Adrenal gland (tissue), 12 donors: ENCODE results near the gene FAM76A. TPM values are rescaled to one million over a fixed set of nuclear protein-coding genes. Genes with fewer than 3 reads are reported as not detected.
"Not testable (repeated sequence)": the region's sequence is repeated elsewhere in the genome, so short reads cannot be mapped to it uniquely, and the experiment has no call there.

Experiments used
- DNase-seq, 7 donors: peaks; one replicate each; pipeline ENCODE4 v3.0.0-alpha.2; 2019 to 2020
- H3K27ac ChIP-seq, 5 donors: fragments of 200-600 bp; sonication (generic) in 4 of 5; 1 replicate in 3 of 5; 2 replicates in 2 of 5; pipeline versions ENCODE4 v1.5.1 to v1.8.0; 2016 to 2020; ENCODE audit warnings: mild to moderate bottlenecking in 1 of 5
- H3K27me3 ChIP-seq: fragments of 200-600 bp; 2 replicates; pipeline ENCODE4 v1.8.0; 2021
- H3K36me3 ChIP-seq, 2 donors: fragments of 200-600 bp; replicated peaks in 1 of 2; 1 replicate in 1 of 2; 2 replicates in 1 of 2; pipeline versions ENCODE4 v1.5.1 to v1.8.0; 2018 to 2022
- H3K4me1 ChIP-seq, 2 donors: fragments of 200-600 bp; replicated peaks in 1 of 2; 1 replicate in 1 of 2; 2 replicates in 1 of 2; pipeline versions ENCODE4 v1.5.1 to v1.8.0; 2018 to 2021
- H3K4me3 ChIP-seq, 4 donors: fragments of 200-600 bp; sonication (generic) in 3 of 4; one replicate each; pipeline ENCODE4 v1.5.1; 2016 to 2018
- H3K9me3 ChIP-seq, 3 donors: fragments of 200-600 bp; sonication (generic) in 1 of 3; replicated peaks in 1 of 3; 1 replicate in 2 of 3; 2 replicates in 1 of 3; pipeline versions ENCODE4 v1.5.1 to v1.8.0; 2016 to 2021
- CTCF ChIP-seq, 6 experiments: fragments of 450-650 bp in 4 of 6; fragments of 200-600 bp in 2 of 6; sonication (generic) in 1 of 6; IDR thresholded peaks; 1 replicate in 5 of 6; 2 replicates in 1 of 6; pipeline versions ENCODE4 v1.5.1 to v1.8.0; 2016 to 2021; ENCODE audit warnings: antibody characterized with exemption in 6 of 6, mild to moderate bottlenecking in 2 of 6, moderate library complexity in 1 of 6
- POLR2A ChIP-seq, 2 donors: fragments of 450-650 bp; IDR thresholded peaks; one replicate each; pipeline ENCODE4 v1.6.1; 2017; ENCODE audit warnings: antibody characterized with exemption in 2 of 2, mild to moderate bottlenecking in 2 of 2, moderate library complexity in 1 of 2
- WGBS, 4 donors: extraction: QIAGEN DNeasy Blood & Tissue Kit in 2 of 4; methylation state at CpG; one replicate each; pipeline versions ENCODE4 v1.1.5 to v1.1.7; 2013 to 2017; 5-methylcytosine and 5-hydroxymethylcytosine counted together
- intact Hi-C, 2 donors: fragments of 100-400 bp; cut with DNase I; formaldehyde crosslinking; loops; one replicate each; pipeline versions ENCODE4 v1.14.1 to v1.15.0; 2022 to 2023
- polyA plus RNA-seq, 3 donors: library from polyadenylated mRNA; stranded (reverse); fragments of 200-250 nt in 2 of 3; fragments of 350-450 nt in 1 of 3; fragmentation: Illumina TruSeq in 1 of 3; extraction: RNeasy Lipid Tissue Mini Kit (QIAGEN cat#74804) in 1 of 3; gene quantifications; one replicate each; pipeline ENCODE4 v1.2.3, GENCODE V29; 2013 to 2014
- total RNA-seq, 9 donors: library from RNA; depleted of rRNA in 4 of 9; stranded (reverse); fragments of >200 nt in 4 of 9; fragments of 120-200 nt in 1 of 9; fragmentation: NEBNext Ultra II Directional in 1 of 9; extraction: Animal tissue kit (Norgen Biotek cat#: 25700) in 1 of 9; gene quantifications; one replicate each; pipeline versions ENCODE4 v1.1.0 to v1.2.4, GENCODE V29; 2013 to 2023
- donor health status: healthy with polysubstance abuse.
- donor health status: Bipolar disorder and iron deficiency.
- donor health status: DM: yes; HTN: yes; CAD: no.
- donor health status: DM: no; HTN: no; CAD: no.
- donor health status: DM: no; HTN: no; CAD: no.
- donor health status: DM: yes; HTN: yes; CAD: no.

FAM76A gene
- total and polyA plus RNA-seq, 12 donors, result 2.9 to 12.4 (median 8.4) TPM

GRCh38 chr1:27806758-27807157 is 81.0 kb downstream of the FAM76A start:
- WGBS, 4 donors, result 95 to 98% (median 97%) methylated on average over 7 of the region's 7 CpGs
- H3K27me3 ChIP-seq, result no peaks in the 10 kb centered on the region
- peaks cover 0 to 39% of the 10 kb centered on the region in 2 donors for H3K36me3 ChIP-seq
- TF ChIP-seq POLR2A (IDR thresholded peaks at IDR 0.05), result no peak
- TF ChIP-seq CTCF (IDR thresholded peaks at IDR 0.05), result no peak
- no peak overlapping the region for H3K4me3 ChIP-seq
- H3K9me3 ChIP-seq, result no peaks in the 10 kb centered on the region
- DNase-seq, result no peak
- intact Hi-C loops, result no loop called here
- H3K27ac ChIP-seq, result no peak overlapping the region
- H3K4me1 ChIP-seq, result no peaks in the 10 kb centered on the region

GRCh38 chr1:27807385-27807784 is 81.6 kb downstream of the FAM76A start:
- no peak overlapping the region for H3K27ac ChIP-seq
- no peak overlapping the region for H3K4me3 ChIP-seq
- H3K4me1 ChIP-seq, result no peaks in the 10 kb centered on the region
- TF ChIP-seq POLR2A (IDR thresholded peaks at IDR 0.05), result no peak
- TF ChIP-seq CTCF (IDR thresholded peaks at IDR 0.05), result no peak
- H3K9me3 ChIP-seq, result no peaks in the 10 kb centered on the region
- DNase-seq, result no peak
- no peaks in the 10 kb centered on the region for H3K27me3 ChIP-seq
- WGBS, 4 donors, result 79 to 84% (median 83%) methylated on average over 2 of the region's 2 CpGs
- H3K36me3 ChIP-seq, result peaks cover 0 to 39% of the 10 kb centered on the region in 2 donors
- intact Hi-C loops, result no loop called here

- peaks cover 0 to 40% of the 10 kb centered on the region in 2 donors for H3K36me3 ChIP-seq
- H3K27ac ChIP-seq, H3K27me3 ChIP-seq, DNase-seq, intact Hi-C loops, H3K4me3 ChIP-seq, H3K4me1 ChIP-seq, H3K9me3 ChIP-seq: not testable (repeated sequence)
- 92 to 99% (median 96%) methylated on average over 3 of the region's 3 CpGs for WGBS, 4 donors
Observed at GRCh38 chr1:27808131-27808530, 82.4 kb downstream of the FAM76A start.

GRCh38 chr1:27809883-27810282 is 84.1 kb downstream of the FAM76A start:
- Histone ChIP-seq H3K27ac (no peak overlapping the region), H3K36me3 (peaks cover 0 to 39% of the 10 kb centered on the region in 2 donors), H3K27me3 (no peaks in the 10 kb centered on the region), H3K4me1 (no peaks in the 10 kb centered on the region), H3K4me3 (no peak overlapping the region), H3K9me3 (no peaks in the 10 kb centered on the region)
- intact Hi-C loops, result no loop called here
- TF ChIP-seq CTCF (IDR thresholded peaks at IDR 0.05), result no peak
- TF ChIP-seq POLR2A (IDR thresholded peaks at IDR 0.05), result no peak
- 87 to 90% (median 88%) methylated on average over 1 of the region's 1 CpG for WGBS, 4 donors
- DNase-seq, result no peak

- H3K27me3 ChIP-seq, result no peaks in the 10 kb centered on the region
- no peak overlapping the region for H3K4me3 ChIP-seq
- H3K4me1 ChIP-seq, result peaks cover 0 to 2% of the 10 kb centered on the region in 2 donors
- TF ChIP-seq CTCF (IDR thresholded peaks at IDR 0.05) (no peak), POLR2A (IDR thresholded peaks at IDR 0.05) (no peak)
- intact Hi-C loops, result no loop called here
- no peak overlapping the region for H3K27ac ChIP-seq
- DNase-seq, result no peak
- no peaks in the 10 kb centered on the region for H3K9me3 ChIP-seq
- peaks cover 0 to 41% of the 10 kb centered on the region in 2 donors for H3K36me3 ChIP-seq
- WGBS, 4 donors, result 89 to 97% (median 93%) methylated on average over 6 of the region's 6 CpGs
Observed at GRCh38 chr1:27811741-27812500, 86.2 kb downstream of the FAM76A start.
